GM13977 (cell line): ENCODE results near the gene LTF.
A peak's percentile ranks its signal among the peaks of the same experiment; 100 is the strongest.
"Not testable (repeated sequence)": the region's sequence is repeated elsewhere in the genome, so short reads cannot be mapped to it uniquely, and the experiment has no call there.

Experiments
- DNase-seq: peaks from one replicate; pipeline ENCODE4 v3.0.0; 2012; ENCODE audit warnings: low spot score
- in situ Hi-C: fragments of 300-500 bp; cut with MboI; formaldehyde crosslinking; loops from one replicate; pipeline ENCODE4 v1.12.0; 2022; ENCODE audit warnings: low sequenced_read_pairs, low pct_unique_long_range_greater_than_20kb, mixed read lengths, inconsistent platforms; ENCODE audit not compliant: unreplicated experiment
- TF ChIP-seq, protein P1 (sequence below): IDR thresholded peaks from 2 replicates; pipeline ENCODE4 v1.5.1; 2012; ENCODE audit warnings: mild to moderate bottlenecking, control low read depth; ENCODE audit not compliant: insufficient read depth; ENCODE audit errors: extremely low read depth, missing control alignments

The LTF gene

GRCh38 chr3:46407970-46408369, 56.7 kb downstream of the LTF start:
- TF ChIP-seq, protein P1, sequence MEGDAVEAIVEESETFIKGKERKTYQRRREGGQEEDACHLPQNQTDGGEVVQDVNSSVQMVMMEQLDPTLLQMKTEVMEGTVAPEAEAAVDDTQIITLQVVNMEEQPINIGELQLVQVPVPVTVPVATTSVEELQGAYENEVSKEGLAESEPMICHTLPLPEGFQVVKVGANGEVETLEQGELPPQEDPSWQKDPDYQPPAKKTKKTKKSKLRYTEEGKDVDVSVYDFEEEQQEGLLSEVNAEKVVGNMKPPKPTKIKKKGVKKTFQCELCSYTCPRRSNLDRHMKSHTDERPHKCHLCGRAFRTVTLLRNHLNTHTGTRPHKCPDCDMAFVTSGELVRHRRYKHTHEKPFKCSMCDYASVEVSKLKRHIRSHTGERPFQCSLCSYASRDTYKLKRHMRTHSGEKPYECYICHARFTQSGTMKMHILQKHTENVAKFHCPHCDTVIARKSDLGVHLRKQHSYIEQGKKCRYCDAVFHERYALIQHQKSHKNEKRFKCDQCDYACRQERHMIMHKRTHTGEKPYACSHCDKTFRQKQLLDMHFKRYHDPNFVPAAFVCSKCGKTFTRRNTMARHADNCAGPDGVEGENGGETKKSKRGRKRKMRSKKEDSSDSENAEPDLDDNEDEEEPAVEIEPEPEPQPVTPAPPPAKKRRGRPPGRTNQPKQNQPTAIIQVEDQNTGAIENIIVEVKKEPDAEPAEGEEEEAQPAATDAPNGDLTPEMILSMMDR = no peak
- in situ Hi-C loops = no loop called here
- DNase-seq = no peak

GRCh38 chr3:46406788-46407611, 57.7 kb downstream of the LTF start, which contains the start of the genes CCR5AS and CCRL2:
TSS of gene CCR5AS (minus strand) at chr3:46407066.
TSS of gene CCRL2 (plus strand) at chr3:46407259. CDS start at chr3:46408080, 821 bp downstream.
- TF ChIP-seq, protein P1 = no peak
- DNase-seq = peak; percentile 57
- in situ Hi-C loops = no loop called here

DNA sequence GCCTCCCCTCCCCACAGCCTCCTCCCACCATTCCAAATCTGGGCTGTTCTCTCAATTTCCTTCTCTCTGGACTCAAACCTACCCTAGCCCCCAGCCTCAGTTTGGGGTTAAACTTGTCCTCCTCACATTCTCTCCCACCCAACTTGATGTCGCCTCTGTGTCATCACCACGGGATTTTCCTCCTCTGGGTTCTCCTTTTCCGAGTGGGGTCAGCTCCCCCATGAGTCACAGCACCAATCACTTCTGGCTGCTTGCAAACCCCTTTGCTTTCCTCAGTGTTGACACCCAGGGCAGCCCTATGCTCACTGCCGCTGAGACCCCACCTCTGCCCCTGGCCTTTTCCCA, 58.3 kb downstream of the LTF start:
- in situ Hi-C loops = no loop called here
- TF ChIP-seq, protein P1 = no peak

DNA sequence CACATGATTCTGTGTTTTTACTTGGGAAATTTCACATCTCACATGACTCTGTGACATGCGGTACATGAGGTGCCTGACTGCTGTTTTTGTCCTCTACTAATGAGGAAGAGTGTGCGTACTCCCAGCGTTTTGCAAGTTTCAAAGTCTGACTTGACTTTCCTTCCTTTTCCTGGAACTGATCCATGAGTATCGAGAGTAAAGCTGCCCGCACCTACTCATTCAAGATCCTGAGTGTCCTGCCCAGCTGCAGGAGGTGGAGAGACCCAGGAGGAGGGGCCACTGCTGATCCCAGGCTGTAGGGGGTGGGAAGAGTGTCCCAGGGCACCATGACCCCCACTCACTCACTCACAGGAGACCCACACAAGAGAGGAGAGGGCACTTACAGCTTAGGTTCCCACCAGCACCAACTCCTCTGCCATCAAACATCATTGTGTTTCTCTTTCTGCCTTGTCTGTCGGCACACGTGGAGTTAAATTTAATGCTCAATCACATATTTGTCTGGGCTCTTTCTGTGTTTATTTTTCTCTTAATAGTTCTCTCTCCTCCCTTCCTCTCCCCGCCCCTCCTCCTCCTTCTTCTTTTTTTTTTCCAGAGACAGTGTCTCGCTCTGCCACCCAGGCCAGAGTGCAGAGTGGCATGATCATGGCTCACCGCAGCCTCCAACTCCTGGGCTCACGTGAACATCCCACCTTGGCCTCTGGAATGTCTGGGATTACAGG, 59.2 kb downstream of the LTF start:
- TF ChIP-seq, protein P1 = no peak
- in situ Hi-C loops = no loop called here
- no peak for DNase-seq

More for the DNA sequence above, 58.3 kb downstream of the LTF start:
- DNase-seq = no peak

DNA sequence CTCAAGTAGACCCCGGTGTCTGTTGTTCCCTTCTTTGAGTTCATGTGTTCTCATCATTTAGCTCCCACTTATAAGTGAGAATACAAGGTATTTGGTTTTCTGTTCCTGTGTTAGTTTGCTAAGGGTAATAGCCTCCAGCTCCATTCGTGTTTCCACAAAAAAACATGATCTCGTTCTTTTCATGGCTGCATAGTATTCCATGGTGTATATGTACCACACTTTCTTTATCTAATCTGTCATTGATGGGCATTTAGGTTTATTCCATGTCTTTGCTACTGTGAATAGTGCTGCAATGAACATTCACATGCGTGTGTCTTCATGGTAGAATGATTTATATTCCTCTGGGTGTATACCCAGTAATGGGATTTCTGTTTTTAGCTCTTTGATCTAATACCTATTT, 61.8 kb downstream of the LTF start:
- in situ Hi-C loops, DNase-seq: not testable (repeated sequence)

- TF ChIP-seq, protein P1 = no peak
- in situ Hi-C loops = no loop called here
- no peak for DNase-seq
These were observed 63.1 kb downstream of the LTF start for GRCh38 chr3:46401579-46401978.

GRCh38 chr3:46400846-46401245, 63.9 kb downstream of the LTF start:
- no peak for DNase-seq
- TF ChIP-seq, protein P1 = no peak
- in situ Hi-C loops = no loop called here
